Mucosa of rectum (tissue), 2 donors: ENCODE measurements around the gene ROGDI.

Experiments used
- H3K27ac ChIP-seq, 2 donors: one replicate each; pipeline ENCODE4 v1.7.0; 2013; ENCODE audit warnings: inconsistent platforms in 2 of 2, low read depth in 2 of 2, low read length in 2 of 2
- H3K27me3 ChIP-seq, 2 donors: one replicate each; pipeline ENCODE4 v1.7.0; 2013; ENCODE audit warnings: low read length in 2 of 2; ENCODE audit not compliant: control insufficient read depth in 2 of 2, insufficient read depth in 2 of 2
- H3K36me3 ChIP-seq, 2 donors: one replicate each; pipeline ENCODE4 v1.7.0; 2013; ENCODE audit warnings: low read length in 2 of 2; ENCODE audit not compliant: control insufficient read depth in 2 of 2, insufficient read depth in 2 of 2
- H3K4me1 ChIP-seq, 2 donors: one replicate each; pipeline ENCODE4 v1.7.0; 2013; ENCODE audit warnings: low read length in 2 of 2, mild to moderate bottlenecking in 1 of 2; ENCODE audit not compliant: control insufficient read depth in 2 of 2, insufficient read depth in 2 of 2
- H3K4me3 ChIP-seq, 2 donors: one replicate each; pipeline ENCODE4 v1.7.0; 2013; ENCODE audit warnings: low read length in 2 of 2
- H3K9ac ChIP-seq, 2 donors: one replicate each; pipeline ENCODE4 v1.7.0; 2013; ENCODE audit warnings: low read length in 2 of 2, low read depth in 1 of 2, mild to moderate bottlenecking in 1 of 2
- H3K9me3 ChIP-seq, 2 donors: one replicate each; pipeline ENCODE4 v1.7.0; 2013; ENCODE audit warnings: low read length in 2 of 2; ENCODE audit not compliant: control insufficient read depth in 2 of 2
- donor health status: healthy.
- donor health status: Normal muscosa, but diverticular disease.

ROGDI gene

DNA sequence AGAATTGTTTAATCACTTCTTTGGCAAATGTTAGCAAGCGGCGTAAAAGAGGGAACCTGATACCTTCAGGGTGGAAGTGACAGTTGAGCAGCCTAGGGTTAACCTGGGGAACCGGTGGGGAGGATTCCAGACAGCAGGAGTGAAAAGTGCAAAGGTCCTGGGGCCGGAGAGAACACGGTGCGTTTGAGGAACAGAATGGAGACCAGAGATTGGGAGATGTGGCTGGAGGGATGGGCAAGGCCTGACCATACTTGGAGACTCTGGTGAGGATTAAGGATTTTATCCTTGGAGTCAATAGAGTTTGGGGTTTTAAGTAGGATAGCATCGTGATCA is 33.2 kb downstream of the ROGDI start:
- Histone ChIP-seq H3K9me3 (no peaks in the 10 kb centered on the region), H3K27ac (peak overlapping the region in 1 of 2 donors; percentile 95), H3K9ac (peak overlapping the region; percentile 32 to 75), H3K4me1 (peaks cover 20 to 24% of the 10 kb centered on the region in 2 donors), H3K36me3 (peaks cover 0 to 7% of the 10 kb centered on the region in 2 donors), H3K4me3 (peak overlapping the region; percentile 73 to 96), H3K27me3 (no peaks in the 10 kb centered on the region)

DNA sequence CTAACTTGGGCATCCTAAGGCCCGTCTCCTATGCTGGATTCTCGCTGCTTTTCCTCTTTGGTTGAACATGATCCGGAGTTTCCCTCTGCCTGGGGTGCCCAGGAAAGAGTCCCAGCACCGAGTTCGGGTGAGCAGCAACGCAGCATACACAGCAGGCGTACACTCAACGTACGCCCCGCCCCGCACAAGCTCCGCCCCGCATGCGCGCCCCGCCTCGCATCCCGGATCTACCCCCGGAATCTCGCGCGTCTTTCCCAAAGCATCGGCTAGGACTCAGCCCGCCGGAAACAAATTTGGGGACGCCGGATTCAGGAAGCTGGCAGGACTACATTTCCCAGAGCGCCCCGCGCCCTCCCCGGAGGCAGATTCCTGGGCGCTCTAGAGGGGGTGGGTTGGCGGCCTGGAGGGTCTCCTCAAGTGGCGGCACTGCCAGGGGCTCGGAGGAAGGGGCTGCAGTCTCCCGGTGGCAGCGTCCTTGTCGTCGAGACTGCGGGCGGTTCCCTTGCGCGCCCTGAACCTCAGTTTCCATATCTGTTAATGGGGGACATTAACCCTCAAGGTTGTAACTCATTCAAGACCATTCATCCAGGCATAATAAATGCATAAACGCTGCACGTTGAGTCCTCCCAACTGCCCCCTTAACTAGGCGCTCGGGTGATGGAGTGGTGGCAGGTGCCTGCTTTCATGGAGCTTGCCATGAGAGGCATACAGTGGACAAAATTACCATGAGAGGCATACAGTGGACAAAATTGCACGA is 33.7 kb downstream of the ROGDI start:
- H3K27me3 ChIP-seq = no peaks in the 10 kb centered on the region

DNA sequence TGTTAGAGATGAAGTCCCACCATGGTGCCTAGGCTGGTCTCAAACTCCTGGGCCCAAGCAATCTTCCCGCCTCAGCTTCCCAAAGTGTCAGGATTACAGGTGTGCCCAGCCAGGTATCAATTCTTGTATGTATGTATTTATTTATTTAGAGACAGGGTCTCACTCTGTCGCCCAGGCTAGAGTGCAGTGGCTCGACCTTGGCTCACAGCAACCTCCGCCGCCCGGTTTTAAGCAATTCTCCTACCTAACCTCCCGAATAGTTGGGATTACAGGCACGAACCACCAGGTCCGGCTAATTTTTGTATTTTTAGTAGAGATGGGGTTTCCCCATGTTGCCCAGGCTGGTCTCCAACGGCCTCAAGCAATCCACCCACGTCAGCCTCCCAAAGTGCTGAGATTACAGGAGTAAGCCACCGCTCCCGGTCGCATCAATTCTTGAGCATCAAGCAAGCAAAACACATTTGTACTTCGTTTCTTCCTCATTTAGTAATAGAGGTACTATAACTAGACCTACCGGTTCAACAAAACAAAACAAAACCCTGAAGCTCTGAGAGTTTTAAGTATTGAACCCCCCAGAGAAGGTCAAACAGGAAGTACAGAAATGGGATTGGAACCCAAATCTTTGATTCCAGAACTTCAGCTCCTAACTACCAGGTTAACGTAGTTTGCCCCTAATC is 34.4 kb downstream of the ROGDI start:
- H3K27ac ChIP-seq = peak overlapping the region; percentile 88 to 95
- peak overlapping the region; percentile 75 to 79 for H3K9ac ChIP-seq
- H3K27me3 ChIP-seq = no peaks in the 10 kb centered on the region
- peaks cover 20 to 24% of the 10 kb centered on the region in 2 donors for H3K4me1 ChIP-seq
- H3K4me3 ChIP-seq = peak overlapping the region; percentile 73 to 96
- H3K9me3 ChIP-seq = no peaks in the 10 kb centered on the region
- peaks cover 4 to 17% of the 10 kb centered on the region in 2 donors for H3K36me3 ChIP-seq

More for the DNA sequence above, 33.7 kb downstream of the ROGDI start:
- no peaks in the 10 kb centered on the region for H3K9me3 ChIP-seq
- H3K27ac ChIP-seq = peak overlapping the region; percentile 88 to 95
- peak overlapping the region; percentile 75 to 79 for H3K9ac ChIP-seq
- peaks cover 20 to 24% of the 10 kb centered on the region in 2 donors for H3K4me1 ChIP-seq
- peaks cover 0 to 11% of the 10 kb centered on the region in 2 donors for H3K36me3 ChIP-seq
- peak overlapping the region; percentile 73 to 96 for H3K4me3 ChIP-seq

DNA sequence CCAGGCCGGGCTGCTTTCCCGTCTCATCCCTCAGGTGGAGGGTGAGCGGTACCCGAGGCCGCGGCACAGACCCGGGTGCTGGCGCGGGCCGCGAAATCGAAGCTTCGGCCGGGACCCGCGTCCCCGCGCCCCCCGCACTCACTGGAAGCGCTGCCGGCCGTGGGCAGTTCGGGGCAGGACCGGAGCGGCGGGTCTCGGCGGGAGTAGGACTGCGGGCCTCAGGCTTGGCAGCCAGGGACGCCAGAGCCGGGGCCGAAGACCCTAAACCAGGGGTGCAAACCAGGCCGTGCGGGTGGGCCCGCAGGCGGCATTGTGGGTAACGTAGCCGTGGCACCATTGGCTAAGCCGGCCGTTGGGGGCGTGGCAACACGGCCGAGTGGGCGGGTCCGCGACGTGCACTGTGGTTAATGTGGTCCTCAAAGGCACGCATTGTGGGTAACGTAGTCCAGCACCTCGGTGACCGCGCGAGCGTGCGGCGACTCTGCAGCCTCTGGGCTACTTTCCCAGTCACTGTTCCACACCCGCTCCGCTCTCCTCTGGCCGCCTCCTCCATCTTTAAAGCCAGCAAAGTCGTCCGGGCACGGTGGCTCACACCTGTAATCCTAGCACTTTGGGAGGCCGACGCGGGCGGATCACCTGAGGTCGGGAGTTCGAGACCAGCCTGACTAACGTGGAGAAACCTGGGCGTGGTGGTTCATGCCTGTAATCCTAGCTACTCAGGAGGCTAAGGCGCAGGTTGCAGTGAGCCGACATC is 35.4 kb downstream of the ROGDI start, which contains the start of gene ZNF500:
TSS of gene ZNF500 (minus strand) at position 288 of the 754 bp plus-strand sequence. CDS start 1,184 bp downstream, outside the sequence.
- peak within 1 kb of the TSS; percentile 73 to 96 for H3K4me3 ChIP-seq
- H3K27ac ChIP-seq = peak within 1 kb of the TSS; percentile 88 to 95
- no peaks in the 10 kb centered on the region for H3K27me3 ChIP-seq
- H3K9ac ChIP-seq = peak within 1 kb of the TSS; percentile 84 to 87
- no peaks in the 10 kb centered on the region for H3K9me3 ChIP-seq
- H3K4me1 ChIP-seq = peaks cover 20 to 24% of the 10 kb centered on the region in 2 donors
- peaks cover 11 to 22% of the 10 kb centered on the region in 2 donors for H3K36me3 ChIP-seq

DNA sequence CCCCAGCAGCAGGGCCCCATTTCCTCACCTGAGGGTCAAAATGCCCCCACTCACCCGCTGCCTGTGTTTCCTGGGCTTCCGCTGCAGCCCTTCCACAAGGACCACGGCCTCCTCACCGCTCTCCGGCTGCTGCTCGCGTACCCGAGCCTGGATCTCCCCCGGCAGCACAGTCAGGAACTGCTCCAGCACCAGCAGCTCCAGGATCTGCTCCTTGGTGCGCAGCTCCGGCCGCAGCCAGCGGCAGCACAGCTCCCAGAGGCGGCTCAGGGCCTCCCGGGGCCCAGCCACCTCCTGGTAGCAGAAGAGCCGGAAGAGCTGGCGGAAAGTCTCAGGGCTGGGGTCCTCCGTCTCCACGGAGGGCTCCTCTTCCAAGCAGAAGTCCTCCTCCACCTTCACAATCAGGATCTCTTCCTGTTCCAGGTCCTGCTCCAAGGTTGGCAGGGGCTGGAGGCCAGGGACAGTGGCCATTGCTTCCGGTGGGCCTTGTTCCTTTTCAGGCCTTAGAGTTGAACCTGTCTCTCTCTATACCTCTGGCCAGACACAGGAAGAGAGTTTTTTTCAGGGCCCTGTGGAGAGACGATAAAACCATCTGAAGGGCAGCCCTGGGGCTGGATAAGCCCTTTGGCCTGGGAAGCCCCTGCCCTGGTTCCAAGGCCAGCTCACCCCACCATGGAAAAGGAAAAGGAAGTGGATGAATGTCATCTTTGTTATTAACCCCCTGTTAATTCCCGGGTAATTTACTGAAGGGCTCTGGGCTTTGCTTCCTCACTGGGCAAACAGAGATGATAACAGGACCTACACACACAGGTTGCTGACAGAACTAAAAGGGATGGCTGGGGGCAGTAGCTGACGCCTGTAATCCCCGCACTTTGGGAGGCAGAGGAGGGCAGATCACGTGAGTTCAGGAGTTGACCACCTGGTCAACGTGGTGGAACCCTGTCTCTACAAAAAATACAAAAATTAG is 36.6 kb downstream of the ROGDI start:
- H3K9me3 ChIP-seq = no peaks in the 10 kb centered on the region
- peak overlapping the region; percentile 73 to 96 for H3K4me3 ChIP-seq
- peak overlapping the region; percentile 84 to 87 for H3K9ac ChIP-seq
- H3K36me3 ChIP-seq = peaks cover 12 to 28% of the 10 kb centered on the region in 2 donors
- H3K4me1 ChIP-seq = peaks cover 20 to 24% of the 10 kb centered on the region in 2 donors
- H3K27me3 ChIP-seq = no peaks in the 10 kb centered on the region
- no peak overlapping the region for H3K27ac ChIP-seq

DNA sequence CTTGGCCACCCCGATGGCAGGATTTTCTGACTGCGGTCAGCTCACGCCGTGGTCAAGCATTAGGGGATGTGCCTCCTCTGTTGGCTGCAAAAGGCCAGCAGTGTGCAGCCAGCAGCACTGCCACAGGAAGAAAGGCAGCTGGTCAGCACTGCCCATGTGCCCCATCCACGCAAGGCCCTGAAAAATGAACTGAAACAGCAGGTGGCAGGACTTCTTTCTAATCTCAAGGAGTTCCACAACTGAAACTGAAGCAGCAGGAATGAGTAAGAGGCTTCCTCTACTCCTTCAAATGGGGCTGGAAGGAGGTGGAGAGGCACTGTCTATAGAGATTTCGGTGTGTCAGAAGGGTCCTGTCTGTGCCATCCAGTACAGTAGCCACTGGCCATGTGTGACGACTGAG is 38.6 kb downstream of the ROGDI start:
- Histone ChIP-seq H3K9me3 (no peaks in the 10 kb centered on the region), H3K27ac (no peak overlapping the region), H3K36me3 (peaks cover 24 to 45% of the 10 kb centered on the region in 2 donors), H3K27me3 (no peaks in the 10 kb centered on the region), H3K9ac (no peak overlapping the region), H3K4me1 (peaks cover 14 to 19% of the 10 kb centered on the region in 2 donors), H3K4me3 (no peak overlapping the region)

DNA sequence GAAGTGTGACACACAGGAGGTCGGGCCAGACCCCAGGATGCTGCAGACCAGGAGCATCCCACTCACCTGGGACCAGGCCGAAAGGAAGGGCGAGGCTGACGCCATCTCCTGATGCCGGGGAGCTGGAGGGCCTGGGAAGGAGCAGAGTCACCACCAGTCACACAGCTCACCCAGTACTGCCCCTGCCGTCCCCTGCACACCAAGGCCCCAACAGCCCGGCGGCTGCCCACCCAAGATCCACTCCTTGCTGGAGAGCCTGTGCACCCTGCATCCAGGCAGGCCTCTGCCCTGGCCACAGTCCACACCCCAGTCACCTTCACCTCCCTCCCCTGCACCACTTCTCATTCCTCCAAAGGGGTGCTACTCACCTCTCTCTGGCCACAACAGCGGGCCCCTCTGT is 40.2 kb downstream of the ROGDI start:
- no peak overlapping the region for H3K9ac ChIP-seq
- H3K27me3 ChIP-seq = no peaks in the 10 kb centered on the region
- no peak overlapping the region for H3K27ac ChIP-seq
- no peak overlapping the region for H3K4me3 ChIP-seq
- H3K9me3 ChIP-seq = no peaks in the 10 kb centered on the region
- H3K36me3 ChIP-seq = peaks cover 24 to 53% of the 10 kb centered on the region in 2 donors
- peaks cover 5 to 9% of the 10 kb centered on the region in 2 donors for H3K4me1 ChIP-seq

DNA sequence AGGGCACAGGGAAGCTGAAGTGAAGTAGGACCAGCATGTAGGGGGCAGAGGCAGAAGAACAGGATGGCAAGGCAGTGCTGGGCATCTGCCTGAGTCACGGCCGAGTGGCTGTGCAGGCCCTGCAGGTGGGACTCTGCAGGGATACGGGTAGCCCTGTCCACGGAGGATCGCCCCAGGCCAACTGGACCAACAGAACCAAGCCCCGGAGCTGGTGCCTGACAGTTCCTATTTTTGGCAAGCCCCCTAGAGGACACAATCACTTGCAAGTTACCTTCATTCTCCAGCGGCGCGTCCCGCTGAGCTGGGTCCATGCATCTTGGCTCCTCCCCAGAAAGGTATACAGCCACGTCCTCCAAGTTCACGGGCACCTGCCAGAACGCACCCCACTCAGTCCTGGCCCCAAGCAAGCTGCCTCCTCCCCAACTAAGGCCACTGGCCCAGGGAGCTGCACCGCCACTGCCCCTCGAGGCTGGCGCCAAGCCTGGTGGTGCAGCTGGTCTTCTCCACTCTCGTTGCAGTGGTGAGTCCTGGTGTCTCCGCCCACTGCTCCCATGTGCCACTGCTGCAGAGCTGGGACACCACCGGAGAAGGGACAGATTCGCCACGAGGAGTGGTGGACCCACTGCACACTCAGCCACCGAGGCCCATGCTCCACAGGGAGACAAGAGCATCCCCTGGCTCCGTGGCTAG is 42.1 kb downstream of the ROGDI start:
- Histone ChIP-seq H3K4me1 (no peaks in the 10 kb centered on the region), H3K9ac (no peak overlapping the region), H3K36me3 (peaks cover 27 to 57% of the 10 kb centered on the region in 2 donors), H3K4me3 (no peak overlapping the region), H3K27ac (no peak overlapping the region), H3K9me3 (peaks cover 0 to 2% of the 10 kb centered on the region in 2 donors), H3K27me3 (no peaks in the 10 kb centered on the region)

DNA sequence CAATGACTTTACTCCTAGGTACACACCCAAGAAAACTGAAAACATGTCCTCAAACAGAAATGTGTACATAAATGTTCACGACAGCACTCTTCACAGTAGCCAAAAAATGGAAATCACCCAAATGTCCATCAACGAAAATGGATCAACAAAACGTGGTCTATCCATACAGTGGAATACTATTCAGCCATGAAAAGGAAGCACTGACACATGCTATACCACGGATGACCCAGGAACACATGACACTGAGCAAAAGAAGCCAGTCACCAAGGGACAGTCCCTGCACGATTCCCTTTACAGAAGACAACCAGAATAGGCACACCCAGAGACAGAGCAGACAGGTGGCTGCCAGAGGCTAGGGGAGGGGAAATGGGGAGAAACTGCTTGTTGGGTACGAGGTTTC is 46.7 kb downstream of the ROGDI start:
- H3K9ac ChIP-seq = no peak overlapping the region
- peaks cover 37 to 64% of the 10 kb centered on the region in 2 donors for H3K36me3 ChIP-seq
- H3K9me3 ChIP-seq = peaks cover 0 to 2% of the 10 kb centered on the region in 2 donors
- H3K4me1 ChIP-seq = no peaks in the 10 kb centered on the region
- no peaks in the 10 kb centered on the region for H3K27me3 ChIP-seq
- no peak overlapping the region for H3K4me3 ChIP-seq
- H3K27ac ChIP-seq = no peak overlapping the region
